ENCODE measurements around the gene GAGE12J.

DNA sequence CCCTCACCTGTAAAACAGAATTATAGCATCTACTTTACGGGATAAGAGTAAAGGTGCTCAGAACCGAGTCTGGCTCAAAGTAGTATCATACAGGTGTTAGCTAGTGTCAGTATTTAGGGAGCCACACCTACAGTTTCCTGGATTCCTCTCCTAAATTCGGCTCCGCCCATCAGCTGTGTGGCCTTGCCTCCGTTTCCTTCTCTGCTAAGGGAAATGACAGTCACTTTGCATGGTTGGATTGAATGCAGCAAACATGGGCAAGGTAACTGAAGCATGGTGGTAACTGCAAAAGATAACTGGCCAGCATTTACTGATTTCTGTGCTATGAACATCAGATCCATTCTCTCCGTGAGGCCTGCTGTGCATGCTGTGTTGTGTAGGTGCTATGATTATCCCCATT lies 49.4 kb upstream of the GAGE12J start:
- TF ChIP-seq CTCF (IDR thresholded peaks at IDR 0.05; ENCODE audit: extremely low read depth in 1 of 2, insufficient read depth in 1 of 2, low read depth in 1 of 2, low read length in 2 of 2): no peak
- no peak for TF ChIP-seq EZH2 (IDR thresholded peaks at IDR 0.05; ENCODE audit: borderline replicate concordance, low read depth, low read length, severe bottlenecking)
- no peak for TF ChIP-seq MAX (IDR thresholded peaks at IDR 0.05; ENCODE audit: insufficient read depth, insufficient read length)
- no peak for TF ChIP-seq POLR2A (IDR thresholded peaks at IDR 0.05; ENCODE audit: low read depth, low read length)

Data from endothelial cell of umbilical vein (primary cell).